Neural cell (in vitro differentiated cells): ENCODE results near the gene RPL10A. TPM values are rescaled to one million over a fixed set of nuclear protein-coding genes. Genes with fewer than 3 reads are reported as not detected.

Source experiments
- H2AFZ ChIP-seq: fragments of 200-600, 300-800 bp; sonication (generic), shearing (Covaris generic); 2 replicates; pipeline ENCODE4 v1.6.0; 2014; ENCODE audit warnings: low read depth, mild to moderate bottlenecking, antibody characterized with exemption, low read length, moderate library complexity
- H3F3A ChIP-seq: fragments of 200-600 bp; shearing (Covaris generic); 2 replicates; pipeline ENCODE4 v1.6.1; 2016; ENCODE audit warnings: mild to moderate bottlenecking, moderate library complexity, mixed read lengths, antibody characterized with exemption, low read length; ENCODE audit not compliant: insufficient read depth, poor library complexity, severe bottlenecking
- H3K27ac ChIP-seq: fragments of 200-600, 300-800 bp; sonication (generic), shearing (Covaris generic); 2 replicates; pipeline ENCODE4 v1.5.1; 2014; ENCODE audit warnings: mild to moderate bottlenecking, low read length, moderate library complexity
- H3K27me3 ChIP-seq: fragments of 300-800, 200-600 bp; sonication (generic), shearing (Covaris generic); 2 replicates; pipeline ENCODE4 v1.6.0; 2014; ENCODE audit warnings: mild to moderate bottlenecking, low read depth, low read length, moderate library complexity; ENCODE audit not compliant: insufficient read depth
- H3K36me3 ChIP-seq: fragments of 300-800, 200-600 bp; sonication (generic), shearing (Covaris generic); 2 replicates; pipeline ENCODE4 v1.5.1; 2014; ENCODE audit warnings: mild to moderate bottlenecking, antibody characterized with exemption, low read length, moderate library complexity; ENCODE audit not compliant: insufficient read depth
- H3K4me2 ChIP-seq: fragments of 300-800, 200-600 bp; sonication (generic), shearing (Covaris generic); 2 replicates; pipeline ENCODE4 v1.6.0; 2014; ENCODE audit warnings: mild to moderate bottlenecking, low read length
- H3K4me3 ChIP-seq: fragments of 300-800, 200-600 bp; sonication (generic), shearing (Covaris generic); 2 replicates; pipeline ENCODE4 v1.5.1; 2014; ENCODE audit warnings: mild to moderate bottlenecking, low read length, moderate library complexity
- H3K79me2 ChIP-seq: fragments of 200-600 bp; shearing (Covaris generic); replicated peaks from 2 replicates; pipeline ENCODE4 v1.6.0; 2014; ENCODE audit warnings: mild to moderate bottlenecking, low read length, moderate library complexity; ENCODE audit not compliant: insufficient read depth
- H3K9ac ChIP-seq: fragments of 300-800, 200-600 bp; sonication (generic), shearing (Covaris generic); 2 replicates; pipeline ENCODE4 v1.6.1; 2016; ENCODE audit warnings: mild to moderate bottlenecking, low read length, mixed read lengths
- H3K9me2 ChIP-seq: fragments of 200-600 bp; shearing (Covaris generic); 2 replicates; pipeline ENCODE4 v1.6.1; 2016; ENCODE audit warnings: mild to moderate bottlenecking, low read length, mixed read lengths; ENCODE audit not compliant: insufficient read depth
- H3K9me3 ChIP-seq: fragments of 200-600, 300-800 bp; sonication (generic), shearing (Covaris generic); 2 replicates; pipeline ENCODE4 v1.6.1; 2016; ENCODE audit warnings: mild to moderate bottlenecking, mixed run types, low read length, moderate library complexity, mixed read lengths
- H4K20me1 ChIP-seq: fragments of 200-600 bp; shearing (Covaris generic); 2 replicates; pipeline ENCODE4 v1.6.1; 2016; ENCODE audit warnings: mild to moderate bottlenecking, mixed run types; ENCODE audit not compliant: insufficient read depth
- EP300 ChIP-seq: fragments of 450-650 bp; conservative IDR thresholded peaks from 2 replicates; pipeline ENCODE4 v1.6.1; 2014; ENCODE audit warnings: antibody characterized with exemption, mild to moderate bottlenecking, moderate library complexity; ENCODE audit not compliant: poor library complexity, severe bottlenecking
- EZH2 ChIP-seq: fragments of 200-600, 300-800 bp; shearing (Covaris generic), sonication (generic); IDR thresholded peaks from 2 replicates; pipeline ENCODE4 v1.6.1; 2014; ENCODE audit warnings: antibody characterized with exemption, low read length, borderline replicate concordance, mild to moderate bottlenecking; ENCODE audit not compliant: insufficient read depth, poor library complexity, severe bottlenecking
- MXI1 ChIP-seq: fragments of 450-650 bp; conservative IDR thresholded peaks from 2 replicates; pipeline ENCODE4 v1.6.1; 2014; ENCODE audit warnings: antibody characterized with exemption, mild to moderate bottlenecking; ENCODE audit not compliant: poor library complexity, severe bottlenecking
- POLR2AphosphoS5 ChIP-seq: IDR thresholded peaks from 2 replicates; pipeline ENCODE4 v1.6.1; 2012
- RAD21 ChIP-seq: fragments of 450-650 bp; conservative IDR thresholded peaks from 2 replicates; pipeline ENCODE4 v1.6.1; 2014; ENCODE audit warnings: antibody characterized with exemption, mild to moderate bottlenecking, moderate library complexity
- SMC3 ChIP-seq: fragments of 450-650 bp; conservative IDR thresholded peaks from 2 replicates; pipeline ENCODE4 v1.6.1; 2014; ENCODE audit warnings: antibody characterized with exemption, mild to moderate bottlenecking, moderate library complexity; ENCODE audit not compliant: poor library complexity
- TAF1 ChIP-seq: IDR thresholded peaks from 2 replicates; pipeline ENCODE4 v1.6.1; 2012; ENCODE audit warnings: low read depth
- polyA plus RNA-seq: library from polyadenylated mRNA; depleted of rRNA; stranded (reverse); fragments of >200 nt; gene quantifications from 2 replicates; pipeline ENCODE4 v1.2.3, GENCODE V29; 2014
- TF ChIP-seq, protein P1 (sequence below): fragments of 450-650 bp; IDR thresholded peaks from 2 replicates; pipeline ENCODE4 v1.5.1; 2014; ENCODE audit warnings: antibody characterized with exemption, mild to moderate bottlenecking, moderate library complexity; ENCODE audit not compliant: poor library complexity, severe bottlenecking
- TF ChIP-seq, protein P2 (sequence below): IDR thresholded peaks from 2 replicates; pipeline ENCODE4 v1.6.1; 2012; ENCODE audit warnings: borderline replicate concordance

RPL10A gene
- polyA plus RNA-seq, 1 donor from 2014 or later, result 1,049 TPM

DNA sequence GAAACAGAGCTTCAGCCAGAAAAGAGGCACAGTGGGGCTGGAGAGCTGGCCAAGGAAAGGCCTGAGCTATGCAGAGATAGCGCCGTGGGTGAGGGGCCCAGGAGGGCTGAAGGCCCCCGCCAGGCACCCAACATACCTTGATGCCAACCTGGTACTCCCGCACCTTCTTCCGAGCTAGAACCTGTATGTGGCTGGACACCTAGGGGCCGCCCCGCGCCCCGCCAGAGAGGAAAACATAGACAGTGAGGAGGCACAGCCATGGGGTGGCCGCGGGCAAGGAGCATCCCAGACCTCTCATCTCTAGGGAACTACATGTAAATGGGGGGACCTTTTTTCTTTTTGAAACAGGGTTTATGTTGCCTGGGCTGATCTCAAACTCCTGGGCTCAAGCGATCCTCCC, 12.0 kb downstream of the RPL10A start:
- no peak for TF ChIP-seq RAD21
- TF ChIP-seq MXI1, result no peak
- no peak for TF ChIP-seq POLR2AphosphoS5
- no peak for TF ChIP-seq EZH2
- TF ChIP-seq EP300, result no peak
- TF ChIP-seq TAF1, result no peak
- TF ChIP-seq SMC3, result no peak
- TF ChIP-seq, protein P1, sequence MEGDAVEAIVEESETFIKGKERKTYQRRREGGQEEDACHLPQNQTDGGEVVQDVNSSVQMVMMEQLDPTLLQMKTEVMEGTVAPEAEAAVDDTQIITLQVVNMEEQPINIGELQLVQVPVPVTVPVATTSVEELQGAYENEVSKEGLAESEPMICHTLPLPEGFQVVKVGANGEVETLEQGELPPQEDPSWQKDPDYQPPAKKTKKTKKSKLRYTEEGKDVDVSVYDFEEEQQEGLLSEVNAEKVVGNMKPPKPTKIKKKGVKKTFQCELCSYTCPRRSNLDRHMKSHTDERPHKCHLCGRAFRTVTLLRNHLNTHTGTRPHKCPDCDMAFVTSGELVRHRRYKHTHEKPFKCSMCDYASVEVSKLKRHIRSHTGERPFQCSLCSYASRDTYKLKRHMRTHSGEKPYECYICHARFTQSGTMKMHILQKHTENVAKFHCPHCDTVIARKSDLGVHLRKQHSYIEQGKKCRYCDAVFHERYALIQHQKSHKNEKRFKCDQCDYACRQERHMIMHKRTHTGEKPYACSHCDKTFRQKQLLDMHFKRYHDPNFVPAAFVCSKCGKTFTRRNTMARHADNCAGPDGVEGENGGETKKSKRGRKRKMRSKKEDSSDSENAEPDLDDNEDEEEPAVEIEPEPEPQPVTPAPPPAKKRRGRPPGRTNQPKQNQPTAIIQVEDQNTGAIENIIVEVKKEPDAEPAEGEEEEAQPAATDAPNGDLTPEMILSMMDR, result no peak
- TF ChIP-seq, protein P2, sequence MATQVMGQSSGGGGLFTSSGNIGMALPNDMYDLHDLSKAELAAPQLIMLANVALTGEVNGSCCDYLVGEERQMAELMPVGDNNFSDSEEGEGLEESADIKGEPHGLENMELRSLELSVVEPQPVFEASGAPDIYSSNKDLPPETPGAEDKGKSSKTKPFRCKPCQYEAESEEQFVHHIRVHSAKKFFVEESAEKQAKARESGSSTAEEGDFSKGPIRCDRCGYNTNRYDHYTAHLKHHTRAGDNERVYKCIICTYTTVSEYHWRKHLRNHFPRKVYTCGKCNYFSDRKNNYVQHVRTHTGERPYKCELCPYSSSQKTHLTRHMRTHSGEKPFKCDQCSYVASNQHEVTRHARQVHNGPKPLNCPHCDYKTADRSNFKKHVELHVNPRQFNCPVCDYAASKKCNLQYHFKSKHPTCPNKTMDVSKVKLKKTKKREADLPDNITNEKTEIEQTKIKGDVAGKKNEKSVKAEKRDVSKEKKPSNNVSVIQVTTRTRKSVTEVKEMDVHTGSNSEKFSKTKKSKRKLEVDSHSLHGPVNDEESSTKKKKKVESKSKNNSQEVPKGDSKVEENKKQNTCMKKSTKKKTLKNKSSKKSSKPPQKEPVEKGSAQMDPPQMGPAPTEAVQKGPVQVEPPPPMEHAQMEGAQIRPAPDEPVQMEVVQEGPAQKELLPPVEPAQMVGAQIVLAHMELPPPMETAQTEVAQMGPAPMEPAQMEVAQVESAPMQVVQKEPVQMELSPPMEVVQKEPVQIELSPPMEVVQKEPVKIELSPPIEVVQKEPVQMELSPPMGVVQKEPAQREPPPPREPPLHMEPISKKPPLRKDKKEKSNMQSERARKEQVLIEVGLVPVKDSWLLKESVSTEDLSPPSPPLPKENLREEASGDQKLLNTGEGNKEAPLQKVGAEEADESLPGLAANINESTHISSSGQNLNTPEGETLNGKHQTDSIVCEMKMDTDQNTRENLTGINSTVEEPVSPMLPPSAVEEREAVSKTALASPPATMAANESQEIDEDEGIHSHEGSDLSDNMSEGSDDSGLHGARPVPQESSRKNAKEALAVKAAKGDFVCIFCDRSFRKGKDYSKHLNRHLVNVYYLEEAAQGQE, result no peak
- H3K27ac ChIP-seq, result no peak overlapping the region
- H4K20me1 ChIP-seq, result no peaks in the 10 kb centered on the region
- no peak overlapping the region for H3K4me3 ChIP-seq
- no peaks in the 10 kb centered on the region for H3F3A ChIP-seq
- H2AFZ ChIP-seq, result no peak overlapping the region
- no peaks in the 10 kb centered on the region for H3K79me2 ChIP-seq
- H3K9me3 ChIP-seq, result no peaks in the 10 kb centered on the region
- H3K4me2 ChIP-seq, result no peak overlapping the region
- no peaks in the 10 kb centered on the region for H3K9me2 ChIP-seq
- no peaks in the 10 kb centered on the region for H3K36me3 ChIP-seq
- no peaks in the 10 kb centered on the region for H3K27me3 ChIP-seq
- H3K9ac ChIP-seq, result no peak overlapping the region

DNA sequence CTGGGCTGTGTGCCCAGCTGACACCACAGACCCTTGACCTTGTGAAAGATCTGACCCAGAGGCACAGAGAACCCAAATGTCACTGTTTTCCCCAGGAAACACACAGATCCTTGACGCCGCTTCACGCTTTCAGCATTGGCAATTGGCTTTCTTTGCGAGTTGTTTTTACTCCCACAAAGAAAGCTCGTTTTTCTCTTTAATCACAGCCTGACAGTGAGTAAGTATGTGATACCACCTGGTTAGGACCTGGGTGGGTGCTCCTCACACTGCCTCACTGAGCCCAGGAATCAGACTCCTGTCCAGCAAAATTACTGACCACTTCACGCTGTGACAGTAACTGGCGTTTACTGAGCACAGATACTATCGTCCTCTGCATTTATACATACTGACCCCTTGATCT, 13.0 kb downstream of the RPL10A start:
- Histone ChIP-seq H2AFZ (no peak overlapping the region), H3K27me3 (no peaks in the 10 kb centered on the region), H3K9ac (no peak overlapping the region), H3K79me2 (no peaks in the 10 kb centered on the region), H3K4me3 (no peak overlapping the region), H3K9me3 (no peaks in the 10 kb centered on the region), H3K9me2 (no peaks in the 10 kb centered on the region), H3F3A (no peaks in the 10 kb centered on the region), H3K36me3 (no peaks in the 10 kb centered on the region), H3K4me2 (no peak overlapping the region), H4K20me1 (no peaks in the 10 kb centered on the region), H3K27ac (no peak overlapping the region)
- TF ChIP-seq POLR2AphosphoS5, result no peak
- TF ChIP-seq MXI1, result no peak
- TF ChIP-seq TAF1, result no peak
- no peak for TF ChIP-seq RAD21
- TF ChIP-seq, protein P1, result no peak
- no peak for TF ChIP-seq EZH2
- no peak for TF ChIP-seq EP300
- TF ChIP-seq SMC3, result no peak
- TF ChIP-seq, protein P2, result no peak
